HCT116 (cell line): ENCODE measurements around the gene SLC22A4.

Experiments used
- CTCF ChIP-seq, 3 experiments: fragments of 200-600 bp in 1 of 3; sonication (generic) in 1 of 3; IDR thresholded peaks in 2 of 3; conservative IDR thresholded peaks in 1 of 3; 2 replicates each; pipeline ENCODE4 v1.5.1; 2012 to 2017; ENCODE audit warnings: low read depth in 2 of 3, low read length in 2 of 3, antibody characterized with exemption in 1 of 3, borderline replicate concordance in 1 of 3, control low read depth in 1 of 3, mild to moderate bottlenecking in 1 of 3, mixed read lengths in 1 of 3, mixed run types in 1 of 3, moderate library complexity in 1 of 3; ENCODE audit not compliant: insufficient read depth in 1 of 3
- EZH2 ChIP-seq: fragments of 200-600 bp; sonication (generic); IDR thresholded peaks from 2 replicates; pipeline ENCODE4 v1.6.1; 2017; ENCODE audit warnings: antibody characterized with exemption, mixed run types
- EZH2phosphoT487 ChIP-seq: fragments of 200-600 bp; IDR thresholded peaks from 2 replicates; pipeline ENCODE4 v1.6.1; 2018; ENCODE audit warnings: antibody characterized with exemption, borderline replicate concordance
- FOSL1 ChIP-seq: IDR thresholded peaks from 2 replicates; pipeline ENCODE4 v1.6.1; 2012; ENCODE audit warnings: low read depth
- RAD21 ChIP-seq: IDR thresholded peaks from 2 replicates; pipeline ENCODE4 v1.6.1; 2012; ENCODE audit warnings: low read depth, mild to moderate bottlenecking
- YY1 ChIP-seq: IDR thresholded peaks from 2 replicates; pipeline ENCODE4 v1.6.1; 2011; ENCODE audit warnings: low read length, low read depth, moderate library complexity, mild to moderate bottlenecking; ENCODE audit not compliant: insufficient replicate concordance; ENCODE audit errors: extremely low read depth

DNA sequence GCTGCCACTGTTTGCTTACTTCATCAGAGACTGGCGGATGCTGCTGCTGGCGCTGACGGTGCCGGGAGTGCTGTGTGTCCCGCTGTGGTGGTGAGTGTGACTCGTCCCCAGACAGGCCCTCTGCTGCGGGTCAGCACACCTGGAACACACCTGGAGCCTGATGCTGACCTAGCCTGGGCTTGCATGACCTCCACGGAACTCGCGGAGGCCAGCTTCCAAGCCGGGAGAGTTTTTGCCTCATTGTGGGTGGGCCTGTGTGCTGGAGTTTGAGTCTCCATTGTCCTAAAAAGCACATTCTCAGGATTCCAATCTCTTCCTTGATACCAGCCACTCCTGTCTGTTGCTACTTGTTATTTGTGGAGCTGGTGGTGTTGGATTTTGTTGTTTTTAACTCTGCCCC, 28.1 kb downstream of the SLC22A4 start:
- TF ChIP-seq FOSL1: no peak
- no peak for TF ChIP-seq YY1
- no peak for TF ChIP-seq EZH2
- TF ChIP-seq CTCF (IDR thresholded peaks at IDR 0.05 in 2 of 3, conservative IDR thresholded peaks at IDR 0.05 in 1 of 3; ENCODE audit: borderline replicate concordance in 1 of 3, insufficient read depth in 1 of 3, low read depth in 2 of 3, low read length in 2 of 3): no peak
- TF ChIP-seq EZH2phosphoT487: no peak
- no peak for TF ChIP-seq RAD21
